GM18505 (cell line): ENCODE data around the gene HOXB9.

Source experiments
- ATAC-seq: cut with Tn5 transposase; IDR thresholded peaks from one replicate; pipeline ENCODE4 v1.9.1; 2021; ENCODE audit not compliant: unreplicated experiment
- POLR2A ChIP-seq: IDR thresholded peaks from 4 replicates; pipeline ENCODE4 v1.6.1; 2011; ENCODE audit warnings: borderline replicate concordance; ENCODE audit not compliant: insufficient read depth, insufficient read length; ENCODE audit errors: extremely low read depth

Gene HOXB9

DNA sequence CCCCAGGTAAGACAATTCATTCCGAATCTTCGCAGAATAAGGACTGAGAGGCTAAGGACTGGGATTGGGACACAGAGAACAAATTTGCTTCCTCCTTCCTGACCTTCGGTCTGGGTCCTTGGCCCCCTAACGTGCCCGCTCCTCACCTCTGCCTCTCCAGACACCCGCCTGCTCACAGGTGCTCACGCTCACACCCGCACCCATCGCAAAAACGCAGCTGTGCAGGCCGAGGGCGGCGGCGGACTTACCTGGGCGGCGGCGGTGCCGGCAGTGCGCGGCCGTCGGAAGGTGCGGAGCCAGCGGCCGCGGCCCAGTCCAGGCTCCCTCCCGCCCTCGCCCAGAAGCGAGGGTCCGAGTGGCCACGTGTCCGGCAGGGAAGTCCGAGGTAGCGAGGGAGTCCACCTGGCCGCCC is 7.1 kb upstream of the HOXB9 start:
- no peak for ATAC-seq
- TF ChIP-seq POLR2A = no peak

DNA sequence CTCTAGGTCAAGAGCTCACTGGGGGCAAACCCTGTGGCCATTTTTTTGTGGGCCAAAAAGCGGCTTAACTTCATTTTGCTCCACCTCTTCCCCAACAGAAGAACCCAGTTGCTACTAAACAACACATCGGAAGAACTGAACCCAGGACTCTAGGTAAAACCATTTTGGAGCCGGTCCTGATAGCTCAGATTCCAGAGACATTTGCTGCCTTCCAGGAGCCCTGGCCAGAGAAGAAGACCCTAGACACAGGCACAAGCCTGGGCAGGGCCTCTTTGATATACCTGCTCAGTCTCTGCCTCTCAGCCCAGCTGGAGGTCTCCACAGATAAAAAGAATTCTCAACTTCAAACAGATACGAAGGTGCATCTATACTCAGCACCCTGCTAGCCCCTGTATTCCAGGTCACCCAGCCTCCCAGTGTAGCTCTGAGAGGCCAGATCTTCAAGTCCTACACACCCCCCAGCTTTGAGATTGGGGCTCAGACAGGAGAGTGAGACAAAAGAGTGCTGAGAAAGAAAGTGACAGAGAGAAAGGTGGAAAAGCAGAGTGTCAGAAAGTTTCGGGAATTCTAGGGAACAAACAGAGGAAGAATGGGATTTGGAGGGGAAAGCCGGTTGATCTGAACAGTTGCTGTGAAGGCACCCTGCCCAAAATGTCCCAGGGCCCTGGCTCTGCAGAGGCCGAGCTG is 6.6 kb upstream of the HOXB9 start:
- no peak for ATAC-seq
- no peak for TF ChIP-seq POLR2A

DNA sequence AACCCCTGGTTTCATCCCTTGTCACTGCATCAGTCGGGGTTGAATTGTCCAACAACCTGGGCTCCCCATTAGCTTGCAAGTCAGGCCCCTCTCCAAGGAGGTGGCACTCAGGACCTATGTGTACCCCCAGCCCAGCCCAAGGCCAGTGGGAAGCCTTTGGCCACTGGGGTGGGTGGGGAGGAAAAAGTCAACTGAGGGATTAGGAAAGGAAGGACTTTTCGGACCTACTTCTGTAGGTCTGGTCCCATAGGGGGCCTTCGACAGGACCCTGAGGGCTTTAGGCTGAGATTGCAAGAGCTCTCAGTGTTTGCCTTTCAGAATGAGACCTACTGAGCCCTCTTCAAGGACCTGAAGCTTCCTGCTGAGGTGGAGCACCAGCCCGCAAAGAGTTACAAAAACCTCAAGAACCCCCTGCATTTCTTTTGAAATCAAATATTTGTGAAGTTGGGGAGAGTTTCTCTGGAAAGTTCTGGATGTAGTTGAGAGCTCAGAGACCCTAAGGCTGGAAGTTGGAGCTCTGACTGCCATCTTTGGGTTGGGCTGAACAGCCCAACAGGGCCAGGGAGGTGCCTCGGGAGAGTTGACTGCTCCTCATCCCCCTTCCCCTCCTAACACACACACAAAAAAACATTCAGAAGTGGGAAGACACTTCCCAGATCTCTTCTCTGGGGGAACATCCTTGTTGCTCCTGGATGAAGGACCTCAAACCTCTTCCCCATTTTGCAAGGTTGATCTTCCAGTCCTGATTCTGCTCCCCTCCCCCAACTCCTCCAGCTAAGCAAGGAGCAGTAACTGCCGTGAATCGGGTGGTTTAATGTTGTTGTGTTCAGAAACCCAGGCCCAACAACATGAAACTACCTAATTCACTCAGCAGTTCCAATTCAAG is 5.8 kb upstream of the HOXB9 start:
- no peak for TF ChIP-seq POLR2A
- no peak for ATAC-seq

DNA sequence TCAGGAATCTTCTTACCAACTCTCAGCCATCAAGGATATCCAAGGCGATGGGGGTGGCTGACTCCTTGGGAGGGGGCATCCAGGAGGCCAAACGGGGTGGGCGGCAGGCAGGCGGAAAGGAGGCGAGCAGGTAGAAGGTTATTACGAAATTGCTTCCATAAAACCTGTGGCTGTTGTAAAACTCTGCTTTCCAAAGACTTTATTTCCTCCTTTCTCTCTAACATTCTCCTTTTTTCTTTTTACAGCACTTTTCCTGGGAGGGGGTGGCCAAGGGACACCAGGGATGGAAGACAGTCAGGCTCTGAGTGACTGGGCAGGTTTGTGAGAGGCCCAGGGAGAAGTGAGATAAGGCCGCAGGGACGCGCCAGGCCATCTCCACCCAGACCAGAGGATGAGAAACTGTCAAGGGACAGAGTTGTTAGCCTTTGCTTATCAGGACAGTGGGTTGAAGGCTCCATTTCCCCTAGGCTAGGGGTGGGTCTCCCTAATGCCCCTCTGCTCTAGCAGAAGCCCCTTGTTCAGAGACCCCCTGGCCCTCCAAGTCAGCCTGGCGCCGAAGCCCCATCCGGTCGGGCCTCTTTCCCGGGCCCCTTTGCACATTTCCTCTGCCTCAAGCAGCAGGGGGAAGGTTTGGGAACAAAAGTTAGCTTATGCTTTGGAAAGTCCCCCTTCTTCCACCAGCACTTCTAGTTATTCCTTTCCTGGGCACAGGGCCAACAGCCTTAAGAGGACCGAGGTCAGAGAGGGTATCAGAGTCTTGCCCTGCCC is 5.0 kb upstream of the HOXB9 start:
- TF ChIP-seq POLR2A = no peak
- ATAC-seq = no peak

DNA sequence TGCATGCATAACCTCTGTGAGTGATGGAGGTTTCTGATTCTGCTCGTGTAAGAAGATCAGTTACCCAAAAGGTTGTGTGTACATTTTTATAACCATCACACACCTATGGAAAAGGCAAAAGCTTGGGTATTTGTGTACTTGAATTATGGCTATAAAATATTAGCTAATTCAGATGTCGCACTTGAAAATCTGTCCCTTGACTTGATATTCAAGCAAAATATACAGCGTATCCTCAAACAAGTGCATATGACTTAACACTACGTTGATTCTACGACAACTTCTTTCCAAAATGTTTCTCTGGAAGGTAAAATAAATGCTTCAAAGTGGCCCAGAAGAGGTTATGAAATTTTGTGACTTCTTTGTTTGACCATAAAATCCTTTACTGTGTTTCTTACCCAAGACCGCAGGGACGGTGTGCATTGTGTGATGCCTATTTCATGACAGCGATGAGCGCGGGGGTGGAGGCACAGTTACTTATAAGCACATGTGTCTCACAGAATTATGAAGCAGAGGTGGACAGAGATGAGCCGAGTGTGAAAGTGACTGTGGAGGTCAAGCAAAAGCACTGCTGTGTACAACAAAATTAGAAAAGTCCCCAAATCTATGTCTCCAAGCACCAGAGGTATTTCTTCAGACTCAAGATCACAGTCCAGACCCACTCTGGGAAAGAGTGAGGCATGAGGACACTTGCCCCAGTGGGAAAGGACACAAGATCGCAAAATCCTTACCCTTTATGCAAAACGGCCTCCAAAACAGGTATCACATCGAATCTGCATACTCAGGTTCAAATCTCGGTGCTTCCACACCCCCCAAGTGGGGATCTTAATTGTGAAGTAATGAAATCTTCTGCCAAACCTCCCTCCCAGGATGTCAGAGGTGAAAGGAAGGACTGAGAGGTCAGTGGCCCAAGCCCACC is 4.1 kb upstream of the HOXB9 start:
- TF ChIP-seq POLR2A = no peak
- ATAC-seq = no peak

DNA sequence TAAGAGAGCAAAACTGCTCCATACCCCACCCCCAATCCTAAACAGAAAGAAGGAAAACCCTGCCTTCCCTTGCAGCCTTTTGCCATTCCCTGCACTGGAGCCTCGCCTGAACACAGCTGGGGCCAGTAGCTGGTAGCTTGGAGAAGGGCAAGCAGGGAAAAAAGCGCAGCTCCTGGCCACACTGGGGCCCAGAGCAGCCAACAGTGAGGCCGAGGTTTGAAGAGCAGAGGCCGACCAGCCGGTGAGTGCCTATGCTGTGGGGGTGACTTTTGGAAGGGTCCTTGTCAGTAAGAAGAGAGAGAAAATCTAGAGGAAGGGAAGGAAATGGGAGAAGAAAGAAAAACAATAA is 3.2 kb upstream of the HOXB9 start:
- TF ChIP-seq POLR2A = no peak
- no peak for ATAC-seq

DNA sequence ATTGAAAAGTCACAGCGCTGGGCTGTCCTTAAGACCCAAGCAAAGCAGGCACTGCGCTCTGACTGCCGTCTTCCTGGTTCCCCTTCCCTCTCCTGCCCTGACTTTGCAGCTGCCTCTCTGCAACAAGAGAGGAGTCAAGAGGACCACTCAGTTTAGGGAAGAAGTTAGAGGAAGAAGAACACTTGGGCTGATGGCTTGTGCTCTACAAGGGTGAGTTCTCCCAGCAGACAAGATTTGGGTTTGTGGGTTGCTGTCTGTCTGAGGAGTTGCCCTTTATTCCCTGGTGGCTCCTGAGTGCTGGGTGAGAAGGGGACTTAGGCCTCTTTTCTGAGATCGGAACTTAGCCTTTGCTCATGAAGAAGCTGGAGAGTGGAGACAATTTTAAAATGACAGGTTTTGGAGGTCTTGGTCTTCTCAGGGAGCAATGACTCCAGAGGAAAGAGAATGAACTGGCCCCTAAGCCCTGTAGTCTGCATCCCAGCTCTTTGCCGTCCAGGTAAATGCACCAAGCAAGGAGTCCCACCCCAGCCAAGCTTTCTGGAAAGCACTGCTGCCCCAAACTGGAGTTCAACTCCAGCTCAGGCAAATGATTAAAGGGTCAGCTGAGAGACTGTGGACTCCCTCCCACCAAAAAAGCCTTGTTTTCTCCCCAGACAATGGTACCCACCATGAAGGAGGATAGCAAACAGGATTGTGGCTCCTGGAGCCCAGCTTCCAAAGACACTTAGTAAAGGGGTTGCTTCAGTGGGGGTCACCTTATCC is 2.7 kb upstream of the HOXB9 start:
- TF ChIP-seq POLR2A = no peak
- no peak for ATAC-seq

DNA sequence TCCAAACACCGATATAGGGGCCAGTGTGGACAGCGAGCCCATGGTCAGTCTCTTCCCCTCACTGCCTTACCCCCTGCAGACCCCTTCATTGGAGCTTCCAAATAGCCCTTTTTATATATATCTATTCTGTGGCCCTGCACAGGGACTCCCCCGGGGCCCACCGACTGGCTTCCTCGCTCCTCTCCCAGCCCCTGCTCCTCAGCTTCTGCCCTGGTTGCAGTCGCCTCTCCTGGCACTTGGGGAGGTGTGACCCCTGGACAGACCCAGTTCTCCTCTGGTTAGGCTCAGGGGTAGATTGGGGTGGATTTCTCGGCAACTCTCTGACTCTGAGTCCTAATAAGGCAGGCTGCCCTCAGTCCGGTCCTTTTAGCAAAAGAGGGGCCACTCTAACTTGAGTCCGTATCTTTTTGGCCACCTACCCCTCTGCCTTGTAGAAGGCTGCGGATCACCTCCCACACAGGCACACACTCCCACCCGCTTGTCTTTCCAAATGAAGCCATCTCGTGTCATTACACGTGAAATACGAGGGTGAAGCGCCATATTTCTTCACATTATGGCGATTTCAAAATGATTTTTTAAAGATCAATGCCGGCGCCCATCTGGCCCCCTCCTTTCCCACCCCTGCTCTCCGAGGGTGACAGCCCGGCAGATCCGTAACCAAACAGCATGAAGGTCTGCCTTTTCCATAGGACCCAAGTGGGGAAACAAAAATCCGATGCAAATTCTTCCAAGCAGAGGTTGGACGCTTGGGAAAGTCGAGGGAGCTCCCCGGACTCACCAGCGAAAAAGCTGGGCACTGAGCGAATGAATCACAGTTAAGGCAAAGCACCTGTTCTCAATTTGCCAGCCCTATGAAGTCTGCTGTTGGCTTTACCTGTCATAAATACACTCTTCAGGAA is 1.7 kb upstream of the HOXB9 start:
- no peak for TF ChIP-seq POLR2A
- ATAC-seq = no peak

DNA sequence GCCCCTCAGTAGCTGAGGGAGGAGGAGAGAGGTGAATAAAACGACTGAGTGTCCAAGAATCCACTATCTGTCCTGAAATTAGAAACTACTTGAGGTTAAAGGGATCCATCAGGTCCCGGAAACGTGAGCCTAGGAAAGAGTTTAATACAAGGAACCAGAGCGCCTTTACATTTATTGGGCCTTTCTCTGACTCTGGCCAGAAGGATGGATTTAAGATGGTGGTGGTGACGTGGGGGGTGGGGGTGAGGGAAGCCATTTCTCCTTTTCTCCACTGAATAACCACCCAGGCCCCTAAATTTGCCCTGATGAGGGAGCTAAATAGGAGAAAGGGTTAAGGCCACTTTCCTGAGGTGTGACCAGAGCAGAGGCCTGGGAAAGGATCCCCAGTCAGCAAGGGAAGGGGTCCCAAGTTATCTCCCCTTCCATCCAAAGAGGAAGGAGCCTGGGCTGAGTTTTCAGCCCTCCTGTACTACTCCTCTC is 1.0 kb upstream of the HOXB9 start:
- ATAC-seq = no peak
- TF ChIP-seq POLR2A = no peak

DNA sequence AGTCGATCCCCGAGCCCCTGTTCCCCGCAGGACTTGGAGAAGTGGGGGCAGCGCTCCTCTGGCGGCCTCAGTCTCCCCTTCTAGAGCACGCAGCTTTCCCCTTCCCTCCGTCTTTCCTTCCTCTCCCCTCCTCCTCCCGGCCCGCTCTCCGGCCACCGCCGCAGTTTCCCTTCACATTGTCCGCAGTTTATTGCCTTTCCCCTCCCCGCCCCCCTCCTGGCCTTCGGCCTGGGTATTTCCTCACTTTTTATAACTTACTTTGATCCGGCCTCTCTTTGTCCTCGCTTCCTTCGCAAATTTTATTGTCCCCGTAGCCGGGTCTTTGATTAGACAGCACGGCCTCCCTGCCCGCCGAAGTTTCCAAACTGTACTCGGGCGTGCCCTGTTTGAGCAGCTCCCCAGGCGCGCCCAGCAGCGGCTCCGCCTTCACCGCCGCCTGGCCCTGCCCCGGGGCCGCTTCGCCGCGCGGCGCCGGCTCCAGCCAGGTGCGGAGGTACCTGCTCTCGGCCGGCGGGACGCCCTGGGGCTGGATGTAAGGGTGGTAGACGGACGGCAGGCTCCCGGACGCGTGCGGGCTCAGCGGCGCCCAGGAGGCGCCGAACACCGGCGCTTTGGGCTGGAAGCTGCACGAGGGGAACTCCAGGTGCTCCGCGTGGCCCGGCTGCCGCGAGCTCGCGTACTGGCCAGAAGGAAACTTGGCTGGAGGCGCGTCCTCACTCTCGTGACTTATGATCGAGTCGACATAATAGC is 488 bp downstream of the HOXB9 start:
- no peak for TF ChIP-seq POLR2A
- no peak for ATAC-seq
